Transverse colon (tissue), 4 donors: Measurements from ENCODE around the gene PACS1.

ENCODE experiments used
- CTCF ChIP-seq, 5 experiments: fragments of 200-600 bp in 3 of 5; fragments of 450-650 bp in 2 of 5; sonication (generic) in 3 of 5; IDR thresholded peaks; 1 replicate in 2 of 5; 2 replicates in 3 of 5; pipeline ENCODE4 v1.5.1; 2016 to 2017; ENCODE audit warnings: antibody characterized with exemption in 5 of 5, inconsistent platforms in 3 of 5, mild to moderate bottlenecking in 2 of 5, moderate library complexity in 1 of 5
- EP300 ChIP-seq: sonication (generic); formaldehyde crosslinking; IDR thresholded peaks from one replicate; pipeline ENCODE4 v1.6.1; 2017; ENCODE audit warnings: antibody characterized with exemption, low read depth
- POLR2AphosphoS5 ChIP-seq, 3 donors: sonication (generic); formaldehyde crosslinking; IDR thresholded peaks; one replicate each; pipeline ENCODE4 v1.6.1; 2016; ENCODE audit warnings: antibody characterized with exemption in 3 of 3

DNA sequence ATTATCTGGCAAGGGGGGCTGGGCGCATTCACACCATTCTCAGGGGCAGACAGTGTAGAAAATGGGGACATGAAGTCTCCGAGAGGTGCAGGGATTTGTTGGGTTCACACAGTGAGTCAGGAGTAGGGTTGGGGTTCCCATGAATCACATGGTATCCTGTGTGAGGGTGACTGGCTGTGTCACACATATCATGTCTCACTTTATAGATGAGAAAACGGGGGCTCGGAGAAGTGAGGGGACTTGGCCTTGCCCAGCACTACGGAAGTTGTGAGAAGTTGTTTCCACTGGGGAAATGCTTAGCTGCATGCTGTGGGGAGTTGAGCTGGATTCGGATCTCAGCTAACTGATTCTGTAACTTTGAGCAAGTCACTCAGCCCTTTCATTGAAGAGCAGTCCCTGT, 25.3 kb upstream of the PACS1 start:
- no peak for TF ChIP-seq EP300
- no peak for TF ChIP-seq POLR2AphosphoS5 (IDR thresholded peaks at IDR 0.05)
- TF ChIP-seq CTCF (IDR thresholded peaks at IDR 0.05), result no peak
